IPS-18a (cell line): ENCODE measurements around the gene TMEM212.

ENCODE experiments used
- H3K27ac ChIP-seq: one replicate; pipeline ENCODE4 v1.5.1; 2013; ENCODE audit warnings: low read length
- H3K27me3 ChIP-seq: one replicate; pipeline ENCODE4 v1.6.1; 2013; ENCODE audit warnings: mild to moderate bottlenecking, low read length; ENCODE audit not compliant: control insufficient read depth, insufficient read depth
- H3K36me3 ChIP-seq: one replicate; pipeline ENCODE4 v1.6.1; 2013; ENCODE audit warnings: low read depth, low read length; ENCODE audit not compliant: control insufficient read depth
- H3K4me1 ChIP-seq: one replicate; pipeline ENCODE4 v1.6.1; 2013; ENCODE audit warnings: low read depth, low read length; ENCODE audit not compliant: control insufficient read depth
- H3K4me3 ChIP-seq: one replicate; pipeline ENCODE4 v1.5.1; 2013; ENCODE audit warnings: low read length
- H3K9ac ChIP-seq: one replicate; pipeline ENCODE4 v1.6.1; 2013; ENCODE audit warnings: mild to moderate bottlenecking, low read length, moderate library complexity
- H3K9me3 ChIP-seq: one replicate; pipeline ENCODE4 v1.6.1; 2013; ENCODE audit warnings: low read depth, low read length; ENCODE audit not compliant: control insufficient read depth

Gene TMEM212

DNA sequence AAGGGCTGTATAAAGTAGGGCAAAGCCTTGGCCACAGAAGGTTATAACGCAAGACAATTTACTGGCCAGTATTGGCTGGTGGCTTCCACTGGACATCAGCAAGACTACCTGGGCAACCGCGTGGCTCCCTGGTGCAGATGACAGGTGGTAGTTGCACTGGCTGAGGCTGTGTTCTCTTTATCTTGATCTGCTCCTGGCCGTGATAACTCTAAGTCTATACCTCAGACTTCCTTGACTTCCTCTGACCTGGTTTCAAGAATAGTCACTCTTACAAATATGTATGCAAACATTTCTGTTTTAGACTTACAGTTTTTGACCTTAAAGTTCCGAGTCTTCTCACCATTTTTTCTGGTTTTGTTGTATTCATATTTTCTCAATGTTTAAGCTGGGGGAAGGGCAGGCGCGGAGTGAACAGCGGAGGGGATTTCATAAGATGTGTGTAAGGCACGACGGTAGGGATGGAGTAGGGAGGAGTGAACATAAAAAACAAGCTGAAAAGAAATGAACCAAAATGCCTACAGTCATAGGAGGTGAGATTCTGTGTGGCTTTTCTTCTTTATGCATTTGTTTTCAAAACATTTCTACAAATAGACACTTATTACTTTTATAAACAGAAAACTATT lies 15.2 kb upstream of the TMEM212 start:
- H3K9ac ChIP-seq = no peak overlapping the region
- H3K36me3 ChIP-seq = no peaks in the 10 kb centered on the region
- H3K4me1 ChIP-seq = peaks cover 18% of the 10 kb centered on the region
- H3K27me3 ChIP-seq = no peaks in the 10 kb centered on the region
- no peak overlapping the region for H3K4me3 ChIP-seq
- H3K27ac ChIP-seq = no peak overlapping the region
- no peaks in the 10 kb centered on the region for H3K9me3 ChIP-seq

- H3K4me3 ChIP-seq = no peak overlapping the region
- no peak overlapping the region for H3K27ac ChIP-seq
- no peaks in the 10 kb centered on the region for H3K36me3 ChIP-seq
- no peak overlapping the region for H3K9ac ChIP-seq
- no peaks in the 10 kb centered on the region for H3K27me3 ChIP-seq
- H3K4me1 ChIP-seq = peaks cover 18% of the 10 kb centered on the region
- H3K9me3 ChIP-seq = no peaks in the 10 kb centered on the region
Observed at GRCh38 chr3:171828902-171829770, 14.0 kb upstream of the TMEM212 start.

GRCh38 chr3:171829841-171830517 lies 13.2 kb upstream of the TMEM212 start:
- H3K27me3 ChIP-seq = no peaks in the 10 kb centered on the region
- peaks cover 15% of the 10 kb centered on the region for H3K4me1 ChIP-seq
- H3K9ac ChIP-seq = no peak overlapping the region
- H3K9me3 ChIP-seq = no peaks in the 10 kb centered on the region
- no peak overlapping the region for H3K27ac ChIP-seq
- no peaks in the 10 kb centered on the region for H3K36me3 ChIP-seq
- no peak overlapping the region for H3K4me3 ChIP-seq

- H3K27ac ChIP-seq = no peak overlapping the region
- H3K27me3 ChIP-seq = no peaks in the 10 kb centered on the region
Observed at GRCh38 chr3:171830518-171830875, 12.7 kb upstream of the TMEM212 start.

DNA sequence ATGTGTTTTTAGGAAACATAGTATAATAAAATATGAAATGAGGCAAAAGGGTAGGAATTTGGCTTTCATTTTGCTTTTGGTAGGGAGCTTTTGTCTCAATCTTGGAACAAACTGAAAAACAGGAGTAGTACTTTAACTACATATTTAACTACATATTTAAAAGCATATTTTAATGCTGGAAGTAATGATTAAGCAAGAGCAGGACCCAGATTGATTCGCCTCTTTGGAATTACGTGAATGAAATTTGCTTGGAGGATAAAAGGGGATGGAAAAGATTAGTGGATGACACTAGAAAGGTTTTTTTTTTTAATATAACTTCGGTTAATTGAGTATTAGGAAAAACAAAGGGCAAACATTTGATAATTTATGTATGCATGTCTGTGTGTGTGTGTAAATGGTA lies 11.2 kb upstream of the TMEM212 start:
- Histone ChIP-seq H3K27ac (no peak overlapping the region), H3K36me3 (no peaks in the 10 kb centered on the region), H3K9ac (no peak overlapping the region), H3K4me3 (no peak overlapping the region), H3K9me3 (no peaks in the 10 kb centered on the region), H3K27me3 (no peaks in the 10 kb centered on the region), H3K4me1 (peaks cover 7% of the 10 kb centered on the region)

More at GRCh38 chr3:171830518-171830875, 12.7 kb upstream of the TMEM212 start:
- no peaks in the 10 kb centered on the region for H3K9me3 ChIP-seq
- H3K9ac ChIP-seq = no peak overlapping the region
- H3K36me3 ChIP-seq = no peaks in the 10 kb centered on the region
- peaks cover 9% of the 10 kb centered on the region for H3K4me1 ChIP-seq
- H3K4me3 ChIP-seq = no peak overlapping the region

DNA sequence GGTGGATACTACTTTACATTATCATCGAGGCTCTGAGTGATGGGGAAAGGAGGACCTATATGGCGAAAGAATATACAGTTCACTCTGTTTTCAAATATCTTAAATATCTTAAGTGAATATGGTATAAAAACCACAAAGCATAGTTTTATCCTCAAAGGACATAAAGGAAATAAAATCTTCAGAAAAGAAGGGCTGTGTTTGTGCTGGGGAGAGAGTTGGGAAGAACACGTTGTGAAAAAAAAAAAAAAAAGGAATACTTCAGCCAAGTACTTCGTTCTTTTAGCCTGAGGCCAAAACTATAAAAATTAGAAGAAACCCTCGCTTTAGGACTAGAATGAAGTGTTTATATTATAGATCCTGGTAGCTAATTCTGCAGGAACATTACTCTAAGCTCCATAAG lies 10.2 kb upstream of the TMEM212 start:
- H3K9ac ChIP-seq = no peak overlapping the region
- H3K9me3 ChIP-seq = no peaks in the 10 kb centered on the region
- no peak overlapping the region for H3K4me3 ChIP-seq
- no peaks in the 10 kb centered on the region for H3K36me3 ChIP-seq
- H3K4me1 ChIP-seq = peaks cover 8% of the 10 kb centered on the region
- no peak overlapping the region for H3K27ac ChIP-seq
- H3K27me3 ChIP-seq = no peaks in the 10 kb centered on the region

GRCh38 chr3:171833789-171834460 lies 9.2 kb upstream of the TMEM212 start:
- no peak overlapping the region for H3K4me3 ChIP-seq
- no peaks in the 10 kb centered on the region for H3K27me3 ChIP-seq
- H3K9me3 ChIP-seq = no peaks in the 10 kb centered on the region
- peaks cover 17% of the 10 kb centered on the region for H3K4me1 ChIP-seq
- no peaks in the 10 kb centered on the region for H3K36me3 ChIP-seq
- H3K27ac ChIP-seq = no peak overlapping the region
- H3K9ac ChIP-seq = no peak overlapping the region

DNA sequence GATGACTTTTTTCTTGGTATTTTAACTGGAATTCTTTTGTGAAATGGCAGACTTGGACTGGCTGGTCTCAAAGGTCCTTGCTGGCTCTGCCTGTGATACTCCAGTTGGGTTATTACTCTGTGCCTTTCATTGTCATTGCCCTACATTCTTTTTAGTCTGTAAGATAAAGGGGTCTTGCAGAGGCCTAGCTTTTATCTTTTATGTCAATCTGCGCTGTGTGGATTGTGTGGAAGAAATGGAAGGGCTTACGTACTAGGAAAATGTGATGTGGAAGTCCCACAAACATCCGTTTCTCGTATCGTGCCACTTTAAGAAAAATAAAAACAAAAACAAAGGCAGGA lies 8.7 kb upstream of the TMEM212 start:
- Histone ChIP-seq H3K36me3 (no peaks in the 10 kb centered on the region), H3K4me3 (no peak overlapping the region), H3K27ac (no peak overlapping the region), H3K9me3 (no peaks in the 10 kb centered on the region), H3K4me1 (peaks cover 18% of the 10 kb centered on the region), H3K9ac (no peak overlapping the region), H3K27me3 (no peaks in the 10 kb centered on the region)

DNA sequence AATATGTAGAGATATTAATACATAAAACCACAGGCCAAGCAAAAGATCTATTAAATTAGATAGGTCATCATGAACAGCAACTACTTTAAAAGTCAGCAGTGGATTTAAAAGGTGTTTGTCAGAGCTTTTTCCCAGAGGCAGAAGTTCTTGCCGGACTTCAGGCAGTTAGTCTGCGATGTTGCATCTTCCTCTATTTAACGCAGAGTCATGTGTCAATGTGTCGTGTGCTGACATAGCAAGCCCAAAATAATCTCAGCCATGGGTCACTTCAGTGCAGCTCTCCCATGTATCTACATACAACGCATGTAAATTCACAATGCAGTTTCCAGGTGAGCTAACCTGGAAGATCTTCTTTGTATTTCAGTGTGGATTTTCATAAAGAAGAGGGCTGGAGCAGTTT lies 8.0 kb upstream of the TMEM212 start:
- H3K27me3 ChIP-seq = no peaks in the 10 kb centered on the region
- no peaks in the 10 kb centered on the region for H3K9me3 ChIP-seq
- no peak overlapping the region for H3K9ac ChIP-seq
- H3K4me1 ChIP-seq = peaks cover 13% of the 10 kb centered on the region
- H3K36me3 ChIP-seq = no peaks in the 10 kb centered on the region
- H3K4me3 ChIP-seq = no peak overlapping the region
- no peak overlapping the region for H3K27ac ChIP-seq

DNA sequence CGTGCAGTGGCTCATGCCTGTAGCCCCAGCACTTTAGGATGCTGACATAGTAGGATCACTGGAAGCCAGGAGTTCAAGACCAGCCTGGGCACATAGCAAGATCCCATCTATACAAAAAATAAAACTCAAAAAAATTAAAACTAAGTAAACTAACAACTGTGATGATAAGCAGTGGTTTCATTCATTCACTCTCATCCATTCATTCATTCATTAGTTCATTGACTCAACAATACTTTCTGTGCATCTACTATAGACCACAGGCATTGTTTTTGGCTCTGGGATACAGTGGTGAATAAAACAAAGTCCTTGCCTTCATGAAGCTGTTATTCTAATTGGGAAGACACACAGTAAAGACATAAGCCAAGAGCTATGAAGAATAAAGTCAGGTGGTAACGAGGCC lies 7.5 kb upstream of the TMEM212 start:
- Histone ChIP-seq H3K27me3 (no peaks in the 10 kb centered on the region), H3K4me3 (no peak overlapping the region), H3K36me3 (no peaks in the 10 kb centered on the region), H3K4me1 (peaks cover 14% of the 10 kb centered on the region), H3K27ac (no peak overlapping the region), H3K9me3 (no peaks in the 10 kb centered on the region), H3K9ac (no peak overlapping the region)

GRCh38 chr3:171836855-171837254 lies 6.3 kb upstream of the TMEM212 start:
- Histone ChIP-seq H3K27ac (no peak overlapping the region), H3K27me3 (no peaks in the 10 kb centered on the region), H3K9me3 (no peaks in the 10 kb centered on the region), H3K4me1 (peaks cover 19% of the 10 kb centered on the region), H3K36me3 (no peaks in the 10 kb centered on the region), H3K9ac (no peak overlapping the region), H3K4me3 (no peak overlapping the region)
